K562 (cell line): Measurements from ENCODE around the gene CD101. TPM values are rescaled to one million over a fixed set of nuclear protein-coding genes. Genes with fewer than 3 reads are reported as not detected.

Experiments used
- ATAC-seq: fragments of 200-7000 bp; cut with Tn5 transposase; 3 replicates; pipeline ENCODE4 v1.9.1; 2020; ENCODE audit warnings: moderate library complexity
- BruUV-seq: library from RNA; stranded (reverse); fragments of 400-500 nt; replicated peaks from 2 replicates; lab custom pipeline; 2021; lab: Mats Ljungman, UMichigan
- CTCF ChIA-PET: fragments of 300-600 bp; formaldehyde crosslinking; extraction: SDS; loops from one replicate; lab custom pipeline; 2021; ENCODE audit warnings: low intra/inter-chr PET ratio; lab: Yijun Ruan, JAX
- POLR2A ChIA-PET: fragments of 300-600, 350-650 bp; sonication (Branson Sonifier 250); formaldehyde crosslinking; extraction: SDS; loops from one replicate; lab custom pipeline; 2021; ENCODE audit warnings: antibody characterized with exemption, inconsistent platforms; lab: Yijun Ruan, JAX
- DNase-seq, 4 experiments: peaks; one replicate each; pipeline versions ENCODE4 v3.0.0 to v3.0.0-alpha.2; 2011 to 2018; ENCODE audit warnings: low spot score in 3 of 4, mixed read lengths in 3 of 4; ENCODE audit errors: extremely low read depth in 1 of 4
- FAIRE-seq: peaks from 2 replicates; lab custom pipeline; 2011; peaks lifted over from hg19 to GRCh38; lab: Jason Lieb, UNC
- H2AFZ ChIP-seq: 2 replicates; pipeline ENCODE4 v1.6.0; 2011; ENCODE audit warnings: low read depth, low read length, control low read depth, inconsistent platforms
- H3K27ac ChIP-seq: fragments of 200-600 bp; 3 replicates; pipeline ENCODE4 v1.8.0; 2011; ENCODE audit warnings: low read depth, mild to moderate bottlenecking, control low read depth, inconsistent platforms, low read length, moderate library complexity, mixed read lengths; ENCODE audit errors: extremely low read depth
- H3K27me3 ChIP-seq, 2 experiments: fragments of 300-600 bp in 1 of 2; 2 replicates in 1 of 2; 3 replicates in 1 of 2; pipeline versions ENCODE4 v1.6.0 to v1.8.0; 2011; ENCODE audit warnings: inconsistent platforms in 2 of 2, low read length in 2 of 2, mild to moderate bottlenecking in 1 of 2, mixed read lengths in 1 of 2, moderate library complexity in 1 of 2; ENCODE audit not compliant: control insufficient read depth in 2 of 2, insufficient read depth in 2 of 2
- H3K36me3 ChIP-seq: fragments of 300-600 bp; 3 replicates; pipeline ENCODE4 v1.8.0; 2011; ENCODE audit warnings: mild to moderate bottlenecking, low read length, inconsistent platforms; ENCODE audit not compliant: control insufficient read depth, insufficient read depth
- H3K4me1 ChIP-seq, 2 experiments: fragments of 200-600 bp in 1 of 2; replicated peaks in 1 of 2; 2 replicates in 1 of 2; 3 replicates in 1 of 2; pipeline versions ENCODE4 v1.5.1 to v1.8.0; 2011; ENCODE audit warnings: inconsistent platforms in 2 of 2, low read length in 2 of 2, mild to moderate bottlenecking in 1 of 2, mixed read lengths in 1 of 2, moderate library complexity in 1 of 2; ENCODE audit not compliant: control insufficient read depth in 2 of 2, insufficient read depth in 2 of 2
- H3K4me2 ChIP-seq: 2 replicates; pipeline ENCODE4 v1.6.1; 2011; ENCODE audit warnings: low read length, control low read depth, inconsistent platforms, mixed read lengths; ENCODE audit not compliant: insufficient read depth
- H3K4me3 ChIP-seq: fragments of 200-600 bp; sonication (generic), shearing (Covaris generic); 2 replicates; pipeline ENCODE4 v1.5.1; 2016; ENCODE audit warnings: control low read depth, inconsistent platforms
- H3K79me2 ChIP-seq: fragments of 200-600 bp; 3 replicates; pipeline ENCODE4 v1.8.0; 2011; ENCODE audit warnings: low read length, inconsistent platforms; ENCODE audit not compliant: control insufficient read depth, insufficient read depth
- H3K9ac ChIP-seq, 2 experiments: 2 replicates each; pipeline versions ENCODE4 v1.6.0 to v1.6.1; 2011; ENCODE audit warnings: low read depth in 2 of 2, low read length in 2 of 2, control low read depth in 1 of 2, inconsistent platforms in 1 of 2, mild to moderate bottlenecking in 1 of 2, mixed read lengths in 1 of 2; ENCODE audit not compliant: insufficient read depth in 1 of 2
- H3K9me1 ChIP-seq: one replicate; pipeline ENCODE4 v1.6.0; 2011; ENCODE audit warnings: inconsistent platforms, mild to moderate bottlenecking, low read length, moderate library complexity; ENCODE audit not compliant: control insufficient read depth, insufficient read depth
- H3K9me3 ChIP-seq: replicated peaks from 2 replicates; pipeline ENCODE4 v1.5.1; 2011; ENCODE audit warnings: low read depth, low read length, inconsistent platforms; ENCODE audit not compliant: control insufficient read depth, insufficient read depth
- H4K20me1 ChIP-seq: replicated peaks from 2 replicates; pipeline ENCODE4 v1.6.1; 2011; ENCODE audit warnings: low read length, inconsistent platforms, mixed read lengths; ENCODE audit not compliant: control insufficient read depth, insufficient read depth
- BCOR ChIP-seq: fragments of 450-650 bp; IDR thresholded peaks from 2 replicates; pipeline ENCODE4 v1.6.1; 2016
- BHLHE40 ChIP-seq: IDR thresholded peaks from 2 replicates; pipeline ENCODE4 v1.6.1; 2011; ENCODE audit warnings: low read length, improper control_type of control experiment
- ERF ChIP-seq: fragments of 450-650 bp; formaldehyde crosslinking; IDR thresholded peaks from 2 replicates; pipeline ENCODE4 v1.4.0; 2020; ENCODE audit warnings: mild to moderate bottlenecking, mixed read lengths
- FOXA3 ChIP-seq, 2 experiments: fragments of 450-650 bp in 1 of 2; sonication (generic) in 1 of 2; formaldehyde crosslinking; IDR thresholded peaks in 1 of 2; conservative IDR thresholded peaks in 1 of 2; 2 replicates each; pipeline versions ENCODE4 v1.4.0 to v1.8.0; 2020 to 2022; ENCODE audit warnings: mild to moderate bottlenecking in 2 of 2, missing genetic modification reagents in 1 of 2
- GABPB1 ChIP-seq: sonication (generic); formaldehyde crosslinking; IDR thresholded peaks from 2 replicates; pipeline ENCODE4 v1.8.0; 2022; ENCODE audit warnings: mild to moderate bottlenecking, missing genetic modification reagents
- HDAC1 ChIP-seq, 2 experiments: fragments of 450-650 bp; IDR thresholded peaks; 2 replicates each; pipeline ENCODE4 v1.6.1; 2016 to 2017; ENCODE audit warnings: inconsistent platforms in 1 of 2, mild to moderate bottlenecking in 1 of 2, moderate library complexity in 1 of 2
- ZFP30 ChIP-seq: fragments of 250-450 bp; sonication (Bioruptor Pico); IDR thresholded peaks from 2 replicates; pipeline ENCODE4 v1.8.0; 2022; ENCODE audit warnings: moderate library complexity, mild to moderate bottlenecking, inconsistent platforms, borderline replicate concordance
- ZFP36 ChIP-seq: fragments of 150-350 bp; IDR thresholded peaks from 2 replicates; pipeline ENCODE4 v1.6.1; 2018; ENCODE audit warnings: low read length, low read depth; ENCODE audit not compliant: partially characterized antibody
- ZNF12 ChIP-seq: sonication (generic); formaldehyde crosslinking; IDR thresholded peaks from 2 replicates; pipeline ENCODE4 v1.4.0; 2020; ENCODE audit warnings: mild to moderate bottlenecking, missing genetic modification reagents
- WGBS: fragments of 100-300 bp; shearing (Covaris generic); methylation state at CpG from one replicate; pipeline ENCODE4 v1.1.6; 2016; ENCODE audit warnings: low coverage, mixed read lengths; ENCODE audit not compliant: insufficient coverage; ENCODE audit errors: missing lambda C conversion rate; 5-methylcytosine and 5-hydroxymethylcytosine counted together
- in situ Hi-C: fragments of 300-500 bp; cut with MboI; formaldehyde crosslinking; loops from 4 replicates; pipeline ENCODE4 v1.15.0; 2018; ENCODE audit warnings: inconsistent platforms, mixed read lengths
- intact Hi-C: fragments of 100-400 bp; cut with micrococcal nuclease; formaldehyde crosslinking; loops from 2 replicates; pipeline ENCODE4 v1.14.2; 2022
- polyA plus RNA-seq, 8 experiments: library from polyadenylated mRNA; depleted of rRNA in 4 of 8; stranded (reverse) in 5 of 8; unstranded in 3 of 8; fragments of >200 nt; fragmentation: Nextera tagmentation in 2 of 8; fragmentation: Illumina TruSeq in 1 of 8; extraction: Ambion mirVana in 2 of 8; extraction: Trizol in 1 of 8; gene quantifications; 2 replicates each; pipeline versions ENCODE4 v1.2.1 to v1.2.3, GENCODE V29; 2011 to 2014; ENCODE audit warnings: inconsistent platforms in 1 of 8, missing spikeins in 1 of 8
- total RNA-seq, 7 experiments: library from RNA; depleted of rRNA in 6 of 7; stranded (reverse); fragments of >200 nt in 6 of 7; fragmentation: Illumina TruSeq in 2 of 7; extraction: Trizol in 2 of 7; gene quantifications; 2 replicates each; pipeline versions ENCODE4 v1.2.1 to v1.2.3, GENCODE V29; 2011 to 2021; ENCODE audit warnings: low replicate concordance in 1 of 7
- TF ChIP-seq, protein P1 (sequence below): fragments of 450-650 bp; formaldehyde crosslinking; IDR thresholded peaks from 2 replicates; pipeline ENCODE4 v1.4.0; 2020; ENCODE audit warnings: mild to moderate bottlenecking, moderate library complexity
- TF ChIP-seq, protein P2 (sequence below): conservative IDR thresholded peaks from 2 replicates; pipeline ENCODE4 v1.6.1; 2011; ENCODE audit warnings: low read depth, mild to moderate bottlenecking, low read length; ENCODE audit not compliant: control insufficient read depth
- TF ChIP-seq, protein P3 (sequence below): fragments of 200-800 bp; sonication (Bioruptor generic); IDR thresholded peaks from 2 replicates; pipeline ENCODE4 v1.6.1; 2016; ENCODE audit warnings: missing genetic modification characterization, missing compliant biosample characterization

The CD101 gene
- total and polyA plus RNA-seq, 9 of the 15 experiments (the other 6 are each of a cell fraction or from before 2014, with no cell fraction given): 0.04 to 1.1 (median 0.20) TPM

DNA sequence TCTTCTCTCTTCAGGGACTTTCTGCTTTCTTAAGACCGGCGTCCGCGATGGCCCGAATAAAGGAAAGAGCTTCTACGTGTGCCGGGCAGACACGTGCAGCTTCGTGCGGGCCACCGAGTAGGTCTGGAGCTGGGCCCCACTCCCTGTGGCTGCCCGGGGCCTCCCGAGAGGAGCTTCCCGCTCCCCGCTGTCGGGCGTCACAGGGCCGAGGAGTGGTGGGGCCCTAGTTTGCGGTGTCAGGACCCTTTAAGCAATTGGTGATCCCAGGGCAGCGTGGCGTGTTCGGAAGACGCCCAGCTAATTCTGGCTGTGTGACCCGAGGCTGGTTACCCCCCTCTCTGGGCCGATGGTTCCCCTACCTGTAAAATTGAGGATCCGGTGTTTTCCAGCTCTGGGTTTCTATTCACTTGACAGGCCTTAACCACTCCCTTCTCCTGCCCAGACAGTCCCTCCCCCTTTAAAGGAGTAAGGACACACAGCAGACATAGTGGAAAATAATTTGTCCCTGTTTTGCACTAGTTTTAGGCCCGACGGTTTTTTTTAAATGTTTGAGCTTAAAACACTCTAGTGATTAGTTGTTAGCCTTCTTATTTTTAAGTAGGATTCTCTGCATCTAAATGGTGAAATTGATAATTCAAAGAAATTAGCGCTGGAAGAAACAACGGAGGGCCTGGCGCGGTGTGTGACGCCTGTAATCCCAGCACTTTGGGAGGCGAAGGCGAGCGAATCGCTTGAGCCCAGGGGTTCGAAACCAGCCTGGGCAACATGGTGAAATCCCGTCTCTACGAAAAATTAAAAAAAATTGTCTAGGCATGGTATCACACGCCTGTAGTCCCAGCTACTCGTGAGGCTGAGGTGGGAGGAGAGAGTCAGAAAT is 59.1 kb downstream of the CD101 start:
- Histone ChIP-seq H3K27me3 (no peaks in the 10 kb centered on the region), H3K36me3 (peaks cover 39% of the 10 kb centered on the region), H4K20me1 (no peaks in the 10 kb centered on the region), H2AFZ (peak overlapping the region; percentile 94), H3K79me2 (peaks cover 30% of the 10 kb centered on the region), H3K4me2 (peak overlapping the region; percentile 98), H3K4me3 (peak overlapping the region; percentile 76), H3K9me1 (no peaks in the 10 kb centered on the region), H3K4me1 (peaks cover 10 to 14% of the 10 kb centered on the region in 2 experiments), H3K9ac (peak overlapping the region; percentile 87 to 93), H3K27ac (peak overlapping the region; percentile 88), H3K9me3 (no peaks in the 10 kb centered on the region)
- WGBS: 5% methylated on average over 42 of the region's 42 CpGs
- CTCF ChIA-PET: no interaction called here
- in situ Hi-C loops (no loop called here), intact Hi-C loops (loop anchor here (2.0 to 10.0 kb wide), 2 partner anchors 234 to 834 kb away; no protein-coding TSS in a partner anchor)
- peak; percentile 77 for FAIRE-seq
- ATAC-seq: peak; percentile 72
- POLR2A ChIA-PET: interaction anchor here (0.5 to 2.2 kb wide), 34 partner anchors 9 to 567 kb away, joined by 3 to 10 read pairs (median 4); no protein-coding TSS in a partner anchor
- TSS peak; percentile 77 for BruUV-seq
- DNase-seq: peak; percentile 66 to 78 (median 72)
- TF ChIP-seq ZFP30 (CRISPR knock-in tag) (no peak), HDAC1 (IDR thresholded peaks at IDR 0.05) (peak in 1 of 2 experiments; percentile 76; a peak in 3 of 4 replicates), BCOR (0 out of 2 replicates have a peak, but pooled peaks have one; percentile 61), FOXA3 (CRISPR knock-in tag; conservative IDR thresholded peaks at IDR 0.05 in 1 of 2, IDR thresholded peaks at IDR 0.05 in 1 of 2) (peak in 1 of 2 experiments; percentile 78; a peak in 1 of 4 replicates), ERF (CRISPR knock-in tag) (peak; percentile 76; the same call in 1 of the 2 replicates), ZNF12 (peak; percentile 70; the same call in 1 of the 2 replicates), ZFP36 (peak; percentile 91), GABPB1 (CRISPR knock-in tag) (peak; percentile 62; the same call in 1 of the 2 replicates), BHLHE40 (peak; percentile 64)
- TF ChIP-seq, protein P1, sequence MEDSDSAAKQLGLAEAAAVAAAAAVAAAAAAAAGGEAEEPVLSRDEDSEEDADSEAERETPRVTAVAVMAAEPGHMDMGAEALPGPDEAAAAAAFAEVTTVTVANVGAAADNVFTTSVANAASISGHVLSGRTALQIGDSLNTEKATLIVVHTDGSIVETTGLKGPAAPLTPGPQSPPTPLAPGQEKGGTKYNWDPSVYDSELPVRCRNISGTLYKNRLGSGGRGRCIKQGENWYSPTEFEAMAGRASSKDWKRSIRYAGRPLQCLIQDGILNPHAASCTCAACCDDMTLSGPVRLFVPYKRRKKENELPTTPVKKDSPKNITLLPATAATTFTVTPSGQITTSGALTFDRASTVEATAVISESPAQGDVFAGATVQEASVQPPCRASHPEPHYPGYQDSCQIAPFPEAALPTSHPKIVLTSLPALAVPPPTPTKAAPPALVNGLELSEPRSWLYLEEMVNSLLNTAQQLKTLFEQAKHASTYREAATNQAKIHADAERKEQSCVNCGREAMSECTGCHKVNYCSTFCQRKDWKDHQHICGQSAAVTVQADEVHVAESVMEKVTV (CRISPR knock-in tag): no peak
- TF ChIP-seq, protein P2, sequence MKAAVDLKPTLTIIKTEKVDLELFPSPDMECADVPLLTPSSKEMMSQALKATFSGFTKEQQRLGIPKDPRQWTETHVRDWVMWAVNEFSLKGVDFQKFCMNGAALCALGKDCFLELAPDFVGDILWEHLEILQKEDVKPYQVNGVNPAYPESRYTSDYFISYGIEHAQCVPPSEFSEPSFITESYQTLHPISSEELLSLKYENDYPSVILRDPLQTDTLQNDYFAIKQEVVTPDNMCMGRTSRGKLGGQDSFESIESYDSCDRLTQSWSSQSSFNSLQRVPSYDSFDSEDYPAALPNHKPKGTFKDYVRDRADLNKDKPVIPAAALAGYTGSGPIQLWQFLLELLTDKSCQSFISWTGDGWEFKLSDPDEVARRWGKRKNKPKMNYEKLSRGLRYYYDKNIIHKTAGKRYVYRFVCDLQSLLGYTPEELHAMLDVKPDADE: peak; percentile 53; the same call in 1 of the 2 replicates
- TF ChIP-seq, protein P3, sequence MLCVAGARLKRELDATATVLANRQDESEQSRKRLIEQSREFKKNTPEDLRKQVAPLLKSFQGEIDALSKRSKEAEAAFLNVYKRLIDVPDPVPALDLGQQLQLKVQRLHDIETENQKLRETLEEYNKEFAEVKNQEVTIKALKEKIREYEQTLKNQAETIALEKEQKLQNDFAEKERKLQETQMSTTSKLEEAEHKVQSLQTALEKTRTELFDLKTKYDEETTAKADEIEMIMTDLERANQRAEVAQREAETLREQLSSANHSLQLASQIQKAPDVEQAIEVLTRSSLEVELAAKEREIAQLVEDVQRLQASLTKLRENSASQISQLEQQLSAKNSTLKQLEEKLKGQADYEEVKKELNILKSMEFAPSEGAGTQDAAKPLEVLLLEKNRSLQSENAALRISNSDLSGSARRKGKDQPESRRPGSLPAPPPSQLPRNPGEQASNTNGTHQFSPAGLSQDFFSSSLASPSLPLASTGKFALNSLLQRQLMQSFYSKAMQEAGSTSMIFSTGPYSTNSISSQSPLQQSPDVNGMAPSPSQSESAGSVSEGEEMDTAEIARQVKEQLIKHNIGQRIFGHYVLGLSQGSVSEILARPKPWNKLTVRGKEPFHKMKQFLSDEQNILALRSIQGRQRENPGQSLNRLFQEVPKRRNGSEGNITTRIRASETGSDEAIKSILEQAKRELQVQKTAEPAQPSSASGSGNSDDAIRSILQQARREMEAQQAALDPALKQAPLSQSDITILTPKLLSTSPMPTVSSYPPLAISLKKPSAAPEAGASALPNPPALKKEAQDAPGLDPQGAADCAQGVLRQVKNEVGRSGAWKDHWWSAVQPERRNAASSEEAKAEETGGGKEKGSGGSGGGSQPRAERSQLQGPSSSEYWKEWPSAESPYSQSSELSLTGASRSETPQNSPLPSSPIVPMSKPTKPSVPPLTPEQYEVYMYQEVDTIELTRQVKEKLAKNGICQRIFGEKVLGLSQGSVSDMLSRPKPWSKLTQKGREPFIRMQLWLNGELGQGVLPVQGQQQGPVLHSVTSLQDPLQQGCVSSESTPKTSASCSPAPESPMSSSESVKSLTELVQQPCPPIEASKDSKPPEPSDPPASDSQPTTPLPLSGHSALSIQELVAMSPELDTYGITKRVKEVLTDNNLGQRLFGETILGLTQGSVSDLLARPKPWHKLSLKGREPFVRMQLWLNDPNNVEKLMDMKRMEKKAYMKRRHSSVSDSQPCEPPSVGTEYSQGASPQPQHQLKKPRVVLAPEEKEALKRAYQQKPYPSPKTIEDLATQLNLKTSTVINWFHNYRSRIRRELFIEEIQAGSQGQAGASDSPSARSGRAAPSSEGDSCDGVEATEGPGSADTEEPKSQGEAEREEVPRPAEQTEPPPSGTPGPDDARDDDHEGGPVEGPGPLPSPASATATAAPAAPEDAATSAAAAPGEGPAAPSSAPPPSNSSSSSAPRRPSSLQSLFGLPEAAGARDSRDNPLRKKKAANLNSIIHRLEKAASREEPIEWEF (CRISPR knock-in tag): no peak
